ENCODE data around the gene TRIM39.

Gene TRIM39

GRCh38 chr6:30391240-30391639 is 64.5 kb downstream of the TRIM39 start:
- Histone ChIP-seq H3K4me2 (no peak overlapping the region), H3K27ac (no peak overlapping the region), H3K4me3 (IDR thresholded peaks at IDR 0.05; ENCODE audit: insufficient read depth, low read depth, low read length) (no peak overlapping the region), H3K79me2 (ENCODE audit: insufficient read depth, low read depth) (no peaks in the 10 kb centered on the region), H4K20me1 (ENCODE audit: insufficient read depth) (no peaks in the 10 kb centered on the region), H2AFZ (ENCODE audit: low read depth) (no peak overlapping the region), H3K4me1 (ENCODE audit: low read depth, poor library complexity, severe bottlenecking) (no peaks in the 10 kb centered on the region), H3K9ac (no peak overlapping the region), H3K27me3 (ENCODE audit: insufficient read depth, low read depth) (no peaks in the 10 kb centered on the region), H3K36me3 (ENCODE audit: insufficient read depth) (no peaks in the 10 kb centered on the region)
- TF ChIP-seq CTCF (conservative IDR thresholded peaks at IDR 0.05; ENCODE audit: low read depth, low read length), result no peak

All from KMS-11 (cell line).